GM12874 (cell line): ENCODE results near the gene MAGEA4.

Source experiments
- TF ChIP-seq, protein P1 (sequence below): IDR thresholded peaks from 2 replicates; pipeline ENCODE4 v1.5.1; 2011; ENCODE audit warnings: low read depth, mild to moderate bottlenecking, control low read depth, low read length, moderate library complexity; ENCODE audit not compliant: insufficient read depth

The MAGEA4 gene

DNA sequence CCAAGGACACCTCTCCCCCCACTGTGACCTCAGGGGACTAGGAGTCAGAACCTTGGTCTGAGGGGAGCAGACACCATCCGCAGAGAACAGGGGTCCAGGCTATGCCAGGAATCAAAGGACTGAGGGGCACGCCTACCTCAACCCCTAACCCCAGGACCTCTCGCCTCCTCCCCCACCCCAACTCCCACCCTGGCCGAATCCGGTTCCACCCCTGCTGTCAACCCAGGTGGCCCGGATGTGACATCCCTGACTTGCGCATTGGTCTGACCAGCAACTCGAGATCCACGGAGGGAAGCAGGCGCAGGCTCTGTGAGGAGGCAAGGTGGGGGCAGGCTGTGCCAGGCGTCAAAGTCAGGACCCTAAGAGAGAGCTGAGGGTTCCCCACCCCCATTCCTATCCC lies 468 bp upstream of the MAGEA4 start:
- TF ChIP-seq, protein P1, sequence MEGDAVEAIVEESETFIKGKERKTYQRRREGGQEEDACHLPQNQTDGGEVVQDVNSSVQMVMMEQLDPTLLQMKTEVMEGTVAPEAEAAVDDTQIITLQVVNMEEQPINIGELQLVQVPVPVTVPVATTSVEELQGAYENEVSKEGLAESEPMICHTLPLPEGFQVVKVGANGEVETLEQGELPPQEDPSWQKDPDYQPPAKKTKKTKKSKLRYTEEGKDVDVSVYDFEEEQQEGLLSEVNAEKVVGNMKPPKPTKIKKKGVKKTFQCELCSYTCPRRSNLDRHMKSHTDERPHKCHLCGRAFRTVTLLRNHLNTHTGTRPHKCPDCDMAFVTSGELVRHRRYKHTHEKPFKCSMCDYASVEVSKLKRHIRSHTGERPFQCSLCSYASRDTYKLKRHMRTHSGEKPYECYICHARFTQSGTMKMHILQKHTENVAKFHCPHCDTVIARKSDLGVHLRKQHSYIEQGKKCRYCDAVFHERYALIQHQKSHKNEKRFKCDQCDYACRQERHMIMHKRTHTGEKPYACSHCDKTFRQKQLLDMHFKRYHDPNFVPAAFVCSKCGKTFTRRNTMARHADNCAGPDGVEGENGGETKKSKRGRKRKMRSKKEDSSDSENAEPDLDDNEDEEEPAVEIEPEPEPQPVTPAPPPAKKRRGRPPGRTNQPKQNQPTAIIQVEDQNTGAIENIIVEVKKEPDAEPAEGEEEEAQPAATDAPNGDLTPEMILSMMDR = no peak

DNA sequence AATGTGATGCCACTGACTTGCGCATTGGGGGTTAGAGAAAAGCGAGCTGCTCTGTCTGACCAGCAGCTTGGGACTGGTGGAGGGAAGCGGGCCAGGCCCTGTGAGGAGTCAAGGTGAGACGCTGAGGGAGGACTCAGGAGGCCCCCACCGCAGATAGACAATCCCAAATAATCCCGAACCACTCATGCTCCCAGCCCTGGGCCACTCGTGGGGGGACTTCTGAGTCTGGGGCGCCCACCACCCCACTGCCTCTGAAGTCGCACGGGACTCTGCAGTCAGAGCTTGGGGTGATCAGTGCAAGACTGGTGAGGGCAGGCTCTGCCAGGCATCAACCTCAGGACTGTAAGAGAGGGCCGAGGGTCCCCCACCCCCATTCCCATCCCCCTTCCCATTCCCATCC lies 6.9 kb downstream of the MAGEA4 start:
- TF ChIP-seq, protein P1 = no peak

- TF ChIP-seq, protein P1 = no peak
Measured at GRCh38 chrX:151920101-151920500, 7.4 kb downstream of the MAGEA4 start.

- TF ChIP-seq, protein P1 = no peak
Measured at GRCh38 chrX:151920530-151920929, 7.8 kb downstream of the MAGEA4 start.

- TF ChIP-seq, protein P1 = no peak
Measured at GRCh38 chrX:151921292-151921691, 8.6 kb downstream of the MAGEA4 start.

GRCh38 chrX:151921866-151922265 lies 9.2 kb downstream of the MAGEA4 start:
- TF ChIP-seq, protein P1 = no peak

GRCh38 chrX:151922692-151923091 lies 10.0 kb downstream of the MAGEA4 start:
- TF ChIP-seq, protein P1 = no peak

DNA sequence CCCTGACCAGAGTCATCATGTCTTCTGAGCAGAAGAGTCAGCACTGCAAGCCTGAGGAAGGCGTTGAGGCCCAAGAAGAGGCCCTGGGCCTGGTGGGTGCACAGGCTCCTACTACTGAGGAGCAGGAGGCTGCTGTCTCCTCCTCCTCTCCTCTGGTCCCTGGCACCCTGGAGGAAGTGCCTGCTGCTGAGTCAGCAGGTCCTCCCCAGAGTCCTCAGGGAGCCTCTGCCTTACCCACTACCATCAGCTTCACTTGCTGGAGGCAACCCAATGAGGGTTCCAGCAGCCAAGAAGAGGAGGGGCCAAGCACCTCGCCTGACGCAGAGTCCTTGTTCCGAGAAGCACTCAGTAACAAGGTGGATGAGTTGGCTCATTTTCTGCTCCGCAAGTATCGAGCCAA lies 11.0 kb downstream of the MAGEA4 start:
- TF ChIP-seq, protein P1 = no peak
